Fibroblast of skin of right quadriceps (primary cell): Measurements from ENCODE around the gene ADGRL2.
A peak's percentile ranks its signal among the peaks of the same experiment; 100 is the strongest.

Experiments
- DNase-seq: peaks from one replicate; pipeline ENCODE4 v3.0.0-alpha.2; 2013

Gene ADGRL2

DNA sequence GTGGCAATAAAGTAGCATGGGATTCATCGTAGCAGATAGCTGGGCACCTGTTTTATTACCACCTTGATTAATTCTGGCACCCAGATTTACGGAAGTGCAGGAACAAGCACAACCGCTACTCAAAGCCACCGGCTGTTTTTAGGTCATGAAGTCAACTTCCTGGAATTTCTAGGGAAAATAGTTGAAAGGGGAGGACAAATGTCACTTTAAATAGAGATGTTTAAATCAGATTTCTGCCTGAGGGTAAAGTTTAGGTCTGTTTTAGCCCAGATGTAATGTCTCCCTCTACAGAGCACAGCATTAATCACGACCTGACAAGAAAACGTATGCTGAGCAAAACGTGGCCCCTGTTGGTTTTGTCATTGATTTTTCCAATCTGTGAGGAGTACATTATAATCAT lies 8.0 kb downstream of the ADGRL2 start:
- peak; percentile 38 for DNase-seq

DNA sequence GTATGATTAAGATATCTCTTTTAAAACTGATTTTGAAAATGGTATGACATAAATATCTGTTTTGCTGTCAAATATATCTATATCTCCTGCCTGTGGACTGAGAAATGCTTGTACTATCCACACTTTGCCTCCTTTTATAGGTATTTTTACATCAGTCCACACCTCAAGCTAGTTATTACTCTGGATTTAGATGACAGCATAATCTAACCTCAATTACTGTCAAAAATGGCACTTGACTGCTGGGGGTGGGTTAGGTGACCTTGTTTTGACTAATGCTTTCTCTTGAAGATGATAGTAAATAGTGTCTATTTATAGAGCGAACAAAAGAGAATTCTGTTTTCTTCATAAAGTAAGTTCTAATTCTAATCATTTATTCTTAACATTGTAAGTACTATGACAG lies 9.1 kb downstream of the ADGRL2 start:
- DNase-seq = no peak

DNA sequence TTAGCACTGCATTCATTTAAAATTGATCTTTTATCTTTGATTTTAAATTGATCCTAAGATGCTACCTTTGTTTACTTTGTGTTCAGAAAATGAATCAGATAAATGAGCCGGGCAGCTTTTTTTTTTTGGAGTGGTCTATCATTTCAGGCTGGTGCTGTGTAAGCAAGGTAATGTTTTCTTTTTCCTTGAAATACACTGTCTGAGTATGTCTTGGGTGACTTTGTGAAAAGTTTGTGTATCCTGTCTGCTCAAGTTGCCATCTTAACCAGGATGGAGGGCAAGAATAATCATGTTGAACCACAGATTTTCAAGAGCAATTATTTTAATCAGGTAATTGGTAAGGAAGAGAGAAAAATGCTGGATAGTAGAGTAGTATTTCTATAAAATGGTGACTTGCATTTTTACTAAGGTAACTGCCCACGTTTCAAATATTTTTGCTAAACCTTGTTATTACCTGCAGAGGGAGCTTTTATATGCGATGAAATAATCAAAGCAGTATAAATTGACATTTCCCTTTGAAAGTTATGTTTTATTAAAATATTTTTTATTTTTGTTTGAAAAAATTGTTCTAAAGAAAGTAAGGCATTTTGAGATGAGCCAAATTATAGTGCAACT lies 11.1 kb downstream of the ADGRL2 start:
- DNase-seq = no peak

DNA sequence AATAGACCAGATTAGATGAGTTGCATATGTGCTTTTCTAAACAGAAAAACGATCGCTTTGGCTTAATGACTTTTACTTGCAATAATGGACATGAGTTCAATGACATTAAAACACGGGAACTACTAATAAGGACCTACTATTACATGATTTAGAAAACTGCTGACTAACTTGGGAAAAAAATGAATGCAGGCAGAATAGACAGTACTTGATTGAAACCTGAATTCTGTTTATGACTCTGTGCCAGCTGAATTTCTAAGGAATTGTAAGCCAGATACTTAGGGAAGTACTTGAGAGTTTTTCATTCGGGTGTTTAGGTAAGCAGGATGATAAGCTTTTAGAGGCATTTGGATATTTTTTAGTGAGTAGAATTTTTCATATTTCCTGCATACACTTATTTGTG lies 12.0 kb downstream of the ADGRL2 start:
- peak; percentile 52 for DNase-seq

DNA sequence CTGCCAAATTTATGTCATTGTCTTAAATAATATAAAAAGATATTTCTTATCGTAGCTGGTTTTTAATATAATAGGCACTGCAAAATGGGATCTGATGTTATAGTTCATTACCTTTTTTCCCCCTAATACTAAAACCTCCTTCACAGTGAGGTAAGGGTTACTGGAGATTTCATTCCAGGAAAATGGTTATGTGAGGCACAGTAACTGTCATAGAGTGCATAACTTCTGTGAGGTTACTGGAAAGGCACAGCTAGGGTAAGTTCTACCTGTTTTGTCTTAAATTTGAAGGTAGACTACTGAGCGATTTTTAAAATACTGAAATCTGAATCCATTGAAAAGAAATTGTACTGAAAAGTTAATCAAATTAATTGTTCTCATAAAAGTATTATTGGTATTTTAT lies 13.0 kb downstream of the ADGRL2 start:
- no peak for DNase-seq

DNA sequence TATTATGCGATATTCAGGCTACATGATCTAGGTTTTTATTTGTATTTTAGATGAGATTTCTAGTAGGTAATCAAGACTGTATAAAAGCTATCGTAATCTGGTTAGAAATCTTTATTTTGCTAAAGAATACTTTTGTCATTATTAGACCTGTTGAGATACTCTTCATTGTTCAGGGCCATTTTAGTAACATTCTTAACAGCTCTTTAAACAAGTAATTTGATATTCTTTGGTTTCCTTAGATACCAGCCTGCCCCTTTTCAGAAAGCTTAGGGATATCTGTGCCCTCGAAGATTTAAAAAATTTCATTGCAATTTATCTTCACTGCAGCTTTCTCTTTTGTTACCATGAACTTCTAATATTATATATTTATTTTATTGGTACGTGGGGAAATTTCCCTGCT lies 18.9 kb downstream of the ADGRL2 start:
- DNase-seq = no peak

DNA sequence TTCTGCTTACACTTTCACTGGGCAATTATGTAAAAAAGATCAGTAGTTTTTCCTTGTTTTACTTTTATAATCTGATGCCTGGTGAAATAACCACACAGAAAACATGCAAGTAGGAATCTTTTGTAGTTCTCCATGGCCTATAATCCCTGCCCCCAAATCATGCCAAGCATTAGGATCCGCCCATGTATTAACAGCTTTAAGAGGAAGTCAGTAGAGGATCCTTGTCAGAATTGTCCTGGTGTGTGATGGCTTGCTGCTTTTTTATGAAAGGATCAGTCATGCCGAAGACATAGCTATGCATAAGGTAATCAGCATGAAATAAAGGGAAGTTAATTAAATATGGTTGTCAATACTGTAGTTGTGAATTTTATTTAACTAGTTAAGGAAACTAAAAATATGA lies 20.0 kb downstream of the ADGRL2 start:
- DNase-seq = no peak

DNA sequence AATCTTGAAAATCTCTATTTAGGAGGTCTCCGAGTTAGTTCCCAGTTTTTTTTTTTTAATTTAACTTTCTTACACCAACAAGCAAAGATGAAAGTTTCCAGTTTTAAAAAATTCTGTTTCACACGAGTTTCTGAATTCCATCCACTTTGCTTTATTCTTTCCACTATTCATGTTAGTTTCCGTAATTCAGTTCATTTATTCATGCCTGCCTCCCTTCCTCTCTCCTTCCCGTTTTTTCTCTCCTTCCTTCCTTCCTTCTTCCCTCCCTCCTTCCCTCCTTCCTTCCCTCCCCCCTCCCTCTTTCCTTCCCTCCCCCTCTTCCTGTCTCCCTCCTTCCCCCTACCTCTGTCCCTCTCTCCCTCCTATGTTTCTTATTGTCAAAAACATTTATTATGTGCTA lies 22.3 kb downstream of the ADGRL2 start:
- DNase-seq = no peak

DNA sequence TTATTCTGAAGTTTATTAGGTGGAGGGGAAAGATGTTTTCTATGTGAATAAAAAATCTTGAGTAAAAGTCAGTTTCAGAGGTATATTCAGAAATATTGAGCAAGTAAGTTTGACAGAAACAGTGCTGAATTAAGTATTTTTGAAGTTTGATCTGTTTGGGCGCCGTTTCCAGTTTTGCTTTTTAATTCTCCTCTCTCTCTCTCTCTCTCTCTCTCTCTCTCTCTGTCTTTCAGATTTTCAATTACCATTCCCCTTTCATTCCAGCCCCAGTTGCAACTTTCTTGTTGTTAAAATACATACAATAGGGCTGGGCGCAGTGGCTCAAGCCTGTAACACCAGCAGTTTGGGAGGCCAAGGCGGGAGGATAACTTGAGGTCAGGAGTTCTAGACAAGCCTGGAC lies 24.0 kb downstream of the ADGRL2 start:
- DNase-seq = no peak

DNA sequence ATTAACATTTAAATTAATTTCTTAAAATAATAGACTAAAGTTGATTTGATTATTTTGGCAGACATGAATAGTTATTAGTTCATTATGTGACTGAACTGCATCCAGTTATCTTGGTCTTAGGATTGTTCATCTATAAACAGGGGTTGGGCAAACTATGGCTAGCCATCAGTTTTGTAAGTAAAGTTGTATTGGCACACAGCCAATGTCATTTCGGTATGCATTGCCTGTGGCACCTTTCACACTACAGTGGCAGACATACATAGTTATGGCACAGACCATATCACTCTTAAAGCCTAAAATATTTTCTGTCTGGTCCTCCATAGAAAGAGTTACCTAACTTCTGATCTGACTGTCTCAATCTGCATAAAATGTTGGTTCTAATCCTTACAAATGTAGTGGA lies 27.2 kb downstream of the ADGRL2 start:
- DNase-seq = no peak

DNA sequence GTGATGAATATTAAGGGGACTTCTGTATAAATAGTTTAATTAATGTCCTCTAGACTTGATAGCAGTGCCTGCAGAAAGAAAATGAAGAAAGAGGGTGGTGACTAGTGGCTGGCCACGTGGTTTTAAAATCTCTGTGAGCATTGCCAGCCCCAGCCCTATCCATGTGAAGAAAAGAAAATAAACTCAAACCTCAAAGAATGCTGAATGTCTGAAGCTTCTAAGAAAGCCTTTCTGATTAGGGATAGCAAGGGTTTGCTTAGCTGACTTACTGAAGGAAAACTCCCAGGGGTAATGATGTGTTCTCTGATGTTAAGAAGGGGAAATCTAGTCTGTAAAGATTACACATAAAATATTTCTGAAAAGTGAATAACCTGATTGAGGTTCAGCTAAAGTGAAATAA lies 31.8 kb downstream of the ADGRL2 start:
- peak; percentile 87 for DNase-seq

DNA sequence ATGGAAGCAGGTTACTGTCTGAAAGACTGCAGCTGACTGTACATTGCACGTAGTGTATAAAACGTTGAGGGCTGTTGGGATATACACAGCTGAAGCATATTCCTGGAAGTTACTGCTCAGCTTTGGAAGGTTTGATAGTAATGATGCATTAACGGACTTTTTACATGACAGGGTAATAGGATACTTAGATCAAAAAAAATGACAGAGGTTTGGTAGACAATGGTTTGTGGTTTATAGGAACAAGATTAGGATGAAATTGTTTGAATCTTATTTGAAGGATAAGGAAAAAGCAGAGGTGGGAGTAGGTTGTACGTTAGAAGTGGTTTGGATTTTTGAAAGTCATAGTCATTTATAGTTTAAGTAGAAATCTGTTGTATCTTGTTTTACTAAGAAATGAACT lies 33.0 kb downstream of the ADGRL2 start:
- DNase-seq = peak; percentile 21

DNA sequence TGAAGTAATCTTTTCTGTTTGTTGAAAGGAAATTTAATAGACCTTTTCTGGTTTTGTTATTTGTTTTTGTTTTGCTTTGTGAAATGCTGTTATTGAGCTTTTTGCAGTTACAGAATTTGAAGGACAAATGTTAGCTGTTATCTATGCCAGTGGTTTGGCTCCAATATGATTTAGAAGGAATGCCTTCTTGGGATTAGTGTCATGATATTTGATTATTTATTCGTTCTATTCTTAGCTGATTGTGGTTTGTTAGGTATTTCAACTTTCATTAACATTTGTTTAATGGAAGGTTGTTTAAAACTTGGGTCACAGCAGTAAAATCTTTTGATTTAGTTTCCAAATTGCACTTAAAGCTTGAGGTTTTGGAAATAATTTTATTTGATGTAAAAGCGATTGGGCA lies 33.5 kb downstream of the ADGRL2 start:
- DNase-seq = peak; percentile 44

DNA sequence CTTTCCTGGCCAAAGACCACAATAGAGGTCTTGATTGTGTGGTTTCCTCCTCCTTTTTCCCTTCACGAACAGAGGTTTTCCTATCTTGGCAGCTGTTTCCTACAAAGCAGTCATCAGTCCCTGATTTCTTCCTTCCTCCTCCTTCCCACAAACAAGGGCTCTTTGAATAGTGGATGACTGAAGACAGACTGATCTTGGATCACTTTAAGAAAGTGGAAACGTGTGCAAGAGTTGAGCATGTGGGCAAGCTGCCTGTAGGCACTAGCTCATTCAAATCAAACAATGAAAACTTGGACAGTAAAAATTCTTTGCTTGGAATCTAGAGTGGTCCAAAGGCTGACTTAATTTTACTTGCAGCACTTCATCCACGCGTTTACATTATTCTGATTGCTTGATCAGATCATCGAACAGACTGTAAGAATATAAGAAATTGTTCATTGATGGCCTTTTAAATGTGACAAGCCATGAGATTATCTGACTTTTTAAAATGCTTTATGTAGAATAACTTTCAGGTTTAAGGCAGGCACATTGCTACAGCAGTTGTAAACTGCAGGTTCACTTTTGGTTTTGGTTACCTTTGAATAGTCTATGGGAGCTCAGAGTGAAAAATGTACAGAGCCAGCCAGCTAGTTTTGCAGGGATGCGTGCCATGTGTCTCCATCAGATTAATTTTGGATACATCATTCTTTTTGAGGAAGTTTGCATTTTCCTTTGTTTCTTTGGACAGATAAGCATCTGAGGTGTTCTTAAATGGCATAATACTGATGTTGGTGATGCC lies 34.4 kb downstream of the ADGRL2 start:
- peak; percentile 42 for DNase-seq

DNA sequence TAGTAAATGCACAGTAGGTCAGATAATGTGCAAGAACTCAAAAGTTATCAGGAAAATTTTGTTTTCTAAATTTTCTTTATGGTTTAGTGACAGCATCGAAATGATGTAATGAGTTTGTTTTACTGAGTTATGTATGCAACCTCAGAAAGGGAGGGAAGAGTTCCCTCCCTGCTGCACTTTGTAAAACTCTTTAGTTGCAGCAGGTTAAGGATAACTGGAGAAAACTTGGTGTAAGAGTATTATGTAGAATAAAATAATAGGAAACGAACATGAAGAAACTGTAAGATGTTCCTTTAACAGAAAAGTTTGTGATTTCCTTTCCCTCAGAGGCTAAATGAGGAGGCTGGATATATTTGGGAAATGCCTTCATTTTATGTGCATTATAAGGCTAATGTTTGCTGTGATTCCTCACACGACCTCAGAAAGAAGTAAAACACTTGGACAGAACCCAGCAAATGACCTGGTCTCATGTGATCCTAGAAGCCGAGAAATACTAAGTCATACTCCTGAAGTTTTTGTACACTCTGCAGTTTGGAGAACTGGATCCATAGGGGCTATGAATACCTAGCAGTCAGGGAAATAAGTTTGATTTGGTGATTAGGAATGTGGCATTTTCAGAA lies 35.4 kb downstream of the ADGRL2 start:
- peak; percentile 14 for DNase-seq

DNA sequence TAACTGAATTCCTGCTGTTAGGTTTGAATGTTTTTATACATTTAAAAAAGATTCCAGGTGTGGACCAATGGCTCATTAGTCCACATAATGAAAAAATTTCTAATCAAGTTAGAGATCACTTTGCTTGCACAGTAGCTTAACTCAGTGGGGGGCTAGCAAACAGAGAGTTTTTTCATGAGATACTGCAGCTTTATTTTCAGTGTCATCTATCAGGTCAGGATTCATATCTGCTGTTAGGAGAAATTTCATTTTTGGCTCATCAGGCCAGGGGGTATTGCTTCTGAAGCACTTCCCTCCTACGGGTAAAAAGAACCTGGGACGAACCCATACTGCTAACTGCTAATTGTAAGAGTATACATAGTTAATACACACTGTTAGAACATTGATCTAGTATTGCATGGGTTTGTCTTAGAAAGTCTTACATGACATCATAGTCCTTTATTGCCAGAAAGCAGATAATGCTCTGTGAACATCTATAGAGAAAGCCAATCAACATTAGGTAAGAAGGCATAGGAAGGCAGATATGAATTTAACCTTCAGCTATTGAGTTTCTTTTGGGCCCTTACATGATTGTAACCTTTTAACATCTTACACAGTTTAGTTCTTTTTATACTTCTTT lies 38.0 kb downstream of the ADGRL2 start:
- no peak for DNase-seq

DNA sequence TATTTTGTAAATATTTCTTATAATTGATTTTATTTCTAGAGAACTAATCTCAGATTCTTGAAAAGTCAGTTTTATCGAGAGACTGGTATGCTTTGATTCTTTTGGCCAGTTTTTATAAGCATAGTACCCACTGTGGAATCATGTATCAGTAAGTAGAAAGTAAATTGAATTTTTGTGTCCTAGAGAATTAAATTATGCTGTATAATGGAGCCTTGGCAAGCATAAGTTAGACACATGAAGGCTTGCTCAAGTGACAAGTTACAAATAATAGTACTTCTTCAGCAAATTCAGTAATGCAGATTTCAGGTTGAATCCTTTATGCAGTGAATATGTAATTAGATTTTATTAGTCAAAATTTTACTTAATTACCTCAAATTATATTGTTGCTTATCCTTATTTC lies 40.1 kb downstream of the ADGRL2 start:
- DNase-seq = no peak

DNA sequence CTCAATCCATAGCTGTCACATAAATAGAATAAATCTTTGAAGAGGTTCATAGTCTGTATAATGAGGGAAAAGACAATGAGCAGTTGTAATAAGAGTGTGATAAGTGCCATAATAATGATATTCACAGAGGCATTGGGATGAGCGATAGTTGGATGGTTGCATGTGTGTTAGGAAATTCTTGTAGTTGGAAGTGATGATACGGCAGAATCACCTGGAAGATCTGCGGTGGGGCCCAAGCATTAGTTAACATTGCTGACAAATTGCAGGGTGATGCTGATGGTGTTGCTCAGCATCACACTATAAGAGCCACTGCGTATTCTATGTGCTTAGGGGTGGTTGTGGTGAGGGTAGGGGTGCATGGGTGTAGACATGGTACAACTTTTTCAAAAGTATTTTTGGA lies 41.1 kb downstream of the ADGRL2 start:
- DNase-seq = no peak

DNA sequence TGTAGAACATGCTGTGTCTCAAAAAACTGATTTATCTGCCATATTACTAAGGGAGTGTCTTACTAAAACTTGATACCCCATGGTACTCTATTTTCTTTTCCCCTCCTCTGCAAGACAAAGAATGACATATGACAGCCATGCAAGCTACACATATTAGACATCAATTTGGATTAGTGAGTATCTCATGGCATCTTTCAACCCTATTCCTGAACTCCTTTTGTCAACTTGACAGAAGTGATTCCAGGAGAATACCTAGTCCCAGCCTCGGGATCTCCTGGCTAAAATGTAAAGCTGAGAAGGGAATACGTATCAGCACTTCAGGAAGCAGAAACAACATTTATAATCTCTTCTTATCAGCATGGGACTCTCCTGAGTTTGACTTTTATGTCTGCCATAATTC lies 43.7 kb downstream of the ADGRL2 start:
- DNase-seq = no peak

DNA sequence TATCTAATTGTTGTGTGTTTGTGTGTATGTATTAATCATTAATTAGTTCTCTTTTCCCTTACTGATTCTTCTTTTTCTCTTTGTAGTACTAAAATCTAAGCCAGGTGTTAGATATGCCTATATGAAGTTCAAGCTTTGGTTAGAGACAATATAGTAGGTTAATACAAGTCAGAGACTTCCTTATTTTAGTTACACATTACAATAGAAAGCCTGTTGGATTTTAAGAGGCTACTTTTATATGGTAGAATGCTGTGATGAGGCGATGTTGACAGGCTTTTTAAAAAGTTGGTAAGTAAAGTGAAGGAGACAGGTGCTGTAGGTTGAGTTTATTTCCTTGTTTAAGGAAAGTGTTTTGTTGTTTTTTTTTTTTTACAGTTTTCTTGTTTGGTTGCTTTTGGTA lies 45.9 kb downstream of the ADGRL2 start:
- DNase-seq = no peak

DNA sequence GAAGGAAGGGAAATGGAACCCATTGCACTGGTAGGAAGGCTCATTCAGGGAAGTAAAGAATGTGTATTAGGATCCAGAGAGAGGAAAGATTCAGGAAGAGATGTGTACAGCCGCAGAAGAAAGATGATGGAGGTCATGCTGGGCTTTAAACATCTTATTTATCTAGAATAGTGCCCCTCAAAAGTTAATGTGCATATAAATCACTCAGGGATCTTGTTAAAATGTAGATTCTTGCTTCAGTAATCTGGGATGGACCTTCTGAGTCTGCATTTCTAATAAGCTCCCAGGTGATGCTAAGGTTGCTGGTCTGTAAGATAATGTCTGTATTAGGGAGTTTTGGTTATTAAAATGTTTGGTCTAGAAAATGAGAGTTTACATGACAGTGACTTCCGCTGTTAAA lies 46.3 kb downstream of the ADGRL2 start:
- DNase-seq = no peak

DNA sequence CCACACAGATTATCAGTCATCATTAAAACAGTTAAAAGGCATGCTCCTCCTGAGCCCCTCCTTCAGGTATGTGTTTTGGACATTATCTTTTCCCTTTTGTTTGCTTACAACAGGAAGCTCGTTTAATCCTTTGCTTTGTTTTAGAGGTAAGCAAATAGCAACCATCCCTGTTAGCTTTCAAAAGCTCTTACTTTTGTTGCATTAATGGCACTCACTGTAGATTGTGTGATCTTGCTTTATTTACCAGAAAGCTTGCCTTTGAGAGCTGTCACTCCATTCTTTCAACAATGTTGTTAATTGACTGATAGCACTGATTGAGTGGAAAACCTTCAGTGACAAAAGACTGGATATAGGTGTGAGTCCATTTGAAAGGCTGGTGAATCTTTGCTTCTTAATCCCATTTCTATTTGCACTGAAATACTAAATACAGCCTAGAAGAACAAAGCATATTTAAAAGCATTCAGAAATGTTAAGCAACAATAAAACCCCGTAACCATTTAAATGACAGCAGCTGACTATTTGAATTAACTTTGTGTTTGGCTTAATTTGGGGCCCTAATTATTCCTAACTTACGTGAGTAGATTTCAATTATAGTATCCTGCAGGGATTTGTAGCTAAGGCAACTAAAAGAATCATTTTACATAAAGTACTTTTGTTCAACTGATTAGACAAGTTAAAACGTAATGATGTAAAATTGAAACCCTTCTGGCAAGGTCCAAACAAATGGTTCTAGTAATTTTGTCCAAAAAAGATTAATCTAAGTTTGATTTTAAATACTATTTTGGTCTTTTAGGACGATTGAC lies 48.3 kb downstream of the ADGRL2 start:
- no peak for DNase-seq

DNA sequence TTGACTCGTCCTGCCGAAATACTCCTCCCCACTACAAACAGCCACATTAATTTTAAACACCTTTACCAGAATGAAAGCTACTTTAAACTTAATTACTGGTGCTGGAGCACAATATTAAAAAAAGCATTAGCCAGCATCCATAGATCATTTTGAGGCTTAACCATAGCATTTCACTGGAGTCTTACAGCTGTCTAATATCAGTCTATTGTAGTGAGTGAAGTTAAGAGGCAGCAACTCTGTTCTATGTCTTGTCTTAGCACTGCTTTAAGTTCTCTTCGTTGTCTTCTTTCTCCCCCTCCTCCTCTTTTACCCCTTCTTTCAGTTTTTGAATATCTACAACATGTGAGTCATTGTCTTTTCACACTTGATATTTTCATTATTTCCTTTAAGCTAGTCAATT lies 49.3 kb downstream of the ADGRL2 start:
- no peak for DNase-seq
